ENCODE results near the gene SHC3. TPM values are rescaled to one million over a fixed set of nuclear protein-coding genes. Genes with fewer than 3 reads are reported as not detected.

Gene SHC3, protein sequence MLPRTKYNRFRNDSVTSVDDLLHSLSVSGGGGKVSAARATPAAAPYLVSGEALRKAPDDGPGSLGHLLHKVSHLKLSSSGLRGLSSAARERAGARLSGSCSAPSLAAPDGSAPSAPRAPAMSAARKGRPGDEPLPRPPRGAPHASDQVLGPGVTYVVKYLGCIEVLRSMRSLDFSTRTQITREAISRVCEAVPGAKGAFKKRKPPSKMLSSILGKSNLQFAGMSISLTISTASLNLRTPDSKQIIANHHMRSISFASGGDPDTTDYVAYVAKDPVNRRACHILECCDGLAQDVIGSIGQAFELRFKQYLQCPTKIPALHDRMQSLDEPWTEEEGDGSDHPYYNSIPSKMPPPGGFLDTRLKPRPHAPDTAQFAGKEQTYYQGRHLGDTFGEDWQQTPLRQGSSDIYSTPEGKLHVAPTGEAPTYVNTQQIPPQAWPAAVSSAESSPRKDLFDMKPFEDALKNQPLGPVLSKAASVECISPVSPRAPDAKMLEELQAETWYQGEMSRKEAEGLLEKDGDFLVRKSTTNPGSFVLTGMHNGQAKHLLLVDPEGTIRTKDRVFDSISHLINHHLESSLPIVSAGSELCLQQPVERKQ
- total RNA-seq = under 1 TPM; 0.11 to 0.42 TPM
- polyA plus RNA-seq = not detected
- total RNA-seq = 0 to 2.0 (median 0.64) reads per million in 6 experiments

DNA sequence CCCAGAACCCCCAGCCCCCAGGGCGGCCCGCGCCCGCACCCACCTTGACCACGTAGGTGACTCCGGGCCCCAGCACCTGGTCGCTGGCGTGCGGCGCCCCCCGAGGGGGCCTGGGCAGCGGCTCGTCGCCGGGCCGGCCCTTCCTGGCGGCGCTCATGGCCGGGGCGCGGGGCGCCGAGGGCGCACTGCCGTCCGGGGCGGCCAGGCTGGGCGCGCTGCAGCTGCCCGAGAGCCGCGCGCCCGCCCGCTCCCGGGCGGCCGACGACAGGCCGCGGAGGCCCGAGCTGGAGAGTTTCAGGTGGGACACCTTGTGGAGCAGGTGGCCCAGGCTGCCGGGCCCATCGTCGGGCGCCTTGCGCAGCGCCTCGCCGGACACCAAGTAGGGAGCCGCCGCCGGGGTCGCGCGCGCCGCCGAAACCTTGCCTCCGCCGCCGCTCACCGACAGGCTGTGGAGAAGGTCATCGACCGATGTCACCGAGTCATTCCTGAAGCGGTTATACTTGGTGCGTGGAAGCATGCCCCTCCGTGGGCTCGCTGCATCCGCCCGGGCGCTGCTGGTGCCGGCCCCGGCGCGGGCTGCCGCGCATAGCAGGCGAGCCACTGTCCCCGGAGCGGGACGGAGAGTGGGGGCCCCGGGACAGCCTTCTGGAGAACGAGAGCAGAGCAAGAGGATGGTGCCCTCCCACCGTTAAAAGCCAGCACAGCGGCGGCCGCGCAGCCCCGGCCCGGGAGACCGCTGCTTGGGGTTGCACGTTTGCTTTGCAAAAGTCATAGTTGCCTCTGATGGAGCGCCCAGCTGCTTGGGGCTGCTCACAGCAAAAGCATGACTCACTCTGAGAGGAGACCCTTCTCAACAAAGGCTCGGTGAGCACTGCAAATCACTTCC is at the start of gene SHC3:
Gene SHC3, minus strand, starts transcription at position 875 of the 886 bp plus-strand sequence. Its CDS starts 358 bp downstream, at position 517.
- POLR2A ChIA-PET = no interaction called here
- Mint-ChIP-seq H3K36me3 (peaks cover 0 to 4% (median 0%) of the 10 kb centered on the region in 3 donors), H3K4me1 (peaks cover 9 to 23% (median 20%) of the 10 kb centered on the region in 4 donors), H3K9me3 (peaks cover 0 to 2% (median 0%) of the 10 kb centered on the region in 9 donors), H3K27me3 (peaks cover 29 to 60% (median 54%) of the 10 kb centered on the region in 5 donors), H3K4me3 (peak within 1 kb of the TSS in 9 of 10 donors; percentile 38 to 87 (median 73)), H3K27ac (peak within 1 kb of the TSS in 1 of 10 donors; percentile 40)
- no peak for DNase-seq
- ATAC-seq = no peak

DNA sequence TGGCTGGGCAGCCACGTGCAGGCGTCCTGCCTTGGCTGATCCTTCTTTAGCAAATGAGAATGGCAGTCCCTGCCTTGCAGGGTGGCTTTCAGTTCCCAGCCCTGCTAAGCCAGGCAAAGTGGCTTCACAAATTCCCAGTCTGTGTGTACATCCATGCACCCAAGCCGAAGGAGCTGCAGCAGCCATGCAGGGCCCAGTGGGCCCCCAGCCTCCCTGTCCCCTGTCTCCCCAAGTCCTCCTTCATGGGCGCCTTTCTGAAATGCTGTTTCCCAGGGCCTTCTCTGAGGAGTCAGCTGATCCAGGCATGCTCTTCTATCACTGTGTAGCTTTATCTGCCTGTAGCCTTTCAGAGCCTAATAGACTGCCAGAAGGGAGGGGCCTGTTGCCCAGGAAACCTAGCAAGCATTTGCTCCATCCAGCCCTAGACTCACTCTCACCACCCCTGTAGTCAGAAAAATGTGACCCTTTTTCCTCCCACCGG is 47.4 kb upstream of the SHC3 start:
- no peak overlapping the region for H3K4me3 Mint-ChIP-seq
- POLR2A ChIA-PET = no interaction called here
- ATAC-seq (no peak), DNase-seq (no peak)
- no peak overlapping the region for H3K27ac Mint-ChIP-seq
- peaks cover 9 to 38% (median 22%) of the 10 kb centered on the region in 5 donors for H3K27me3 Mint-ChIP-seq
- peaks cover 0 to 8% (median under 1%) of the 10 kb centered on the region in 9 donors for H3K9me3 Mint-ChIP-seq
- no peaks in the 10 kb centered on the region for H3K4me1 Mint-ChIP-seq
- H3K36me3 Mint-ChIP-seq = peaks cover 0 to 5% (median 2%) of the 10 kb centered on the region in 3 donors

DNA sequence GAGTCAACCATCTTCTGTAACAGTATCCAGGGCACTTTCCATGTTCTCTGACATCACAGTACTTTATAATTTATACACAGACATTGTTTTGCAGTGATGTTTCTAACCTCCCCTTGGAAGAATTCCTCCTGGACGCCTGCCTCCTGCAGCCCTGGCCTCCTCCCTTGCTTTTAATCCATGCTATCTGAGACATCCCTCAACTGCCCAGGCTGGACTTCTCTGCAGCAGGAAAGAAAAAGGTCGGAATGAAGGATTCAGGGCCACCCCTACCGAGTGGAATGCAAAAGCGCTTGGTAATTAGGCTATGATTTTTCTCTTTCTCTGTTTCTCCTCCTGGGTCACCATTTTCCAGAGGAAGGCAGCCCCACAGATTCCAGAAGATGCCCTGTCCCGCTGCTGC is 47.0 kb upstream of the SHC3 start:
- peaks cover 9 to 38% (median 22%) of the 10 kb centered on the region in 5 donors for H3K27me3 Mint-ChIP-seq
- H3K4me3 Mint-ChIP-seq = no peak overlapping the region
- H3K27ac Mint-ChIP-seq = no peak overlapping the region
- H3K4me1 Mint-ChIP-seq = no peaks in the 10 kb centered on the region
- peaks cover 0 to 5% (median 2%) of the 10 kb centered on the region in 3 donors for H3K36me3 Mint-ChIP-seq
- DNase-seq (no peak), ATAC-seq (no peak)
- POLR2A ChIA-PET = no interaction called here
- peaks cover 0 to 5% (median 0%) of the 10 kb centered on the region in 9 donors for H3K9me3 Mint-ChIP-seq

DNA sequence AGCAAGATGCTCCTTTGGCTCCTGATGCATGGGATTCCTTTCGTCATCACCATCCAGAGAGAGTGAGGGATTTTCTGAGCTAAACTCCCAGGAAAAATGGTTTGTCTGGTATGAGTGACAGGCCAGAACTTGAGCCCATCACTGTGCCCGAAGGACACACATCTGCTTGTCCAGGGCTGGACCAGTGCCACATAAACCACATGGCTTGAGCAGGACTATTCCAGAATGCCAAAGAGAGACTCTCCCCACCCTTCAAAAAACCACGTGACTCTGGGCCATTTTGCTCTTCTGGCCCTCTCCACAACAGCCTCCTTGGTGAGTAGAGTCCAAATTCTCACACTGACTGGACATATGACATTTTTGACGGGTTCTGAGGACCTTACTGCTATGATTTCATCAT is 46.4 kb upstream of the SHC3 start:
- Mint-ChIP-seq H3K27ac (no peak overlapping the region), H3K27me3 (peaks cover 9 to 38% (median 19%) of the 10 kb centered on the region in 5 donors), H3K4me1 (no peaks in the 10 kb centered on the region), H3K9me3 (no peaks in the 10 kb centered on the region), H3K36me3 (peaks cover 0 to 5% (median 2%) of the 10 kb centered on the region in 3 donors), H3K4me3 (no peak overlapping the region)
- ATAC-seq (no peak), DNase-seq (no peak)
- POLR2A ChIA-PET = no interaction called here

DNA sequence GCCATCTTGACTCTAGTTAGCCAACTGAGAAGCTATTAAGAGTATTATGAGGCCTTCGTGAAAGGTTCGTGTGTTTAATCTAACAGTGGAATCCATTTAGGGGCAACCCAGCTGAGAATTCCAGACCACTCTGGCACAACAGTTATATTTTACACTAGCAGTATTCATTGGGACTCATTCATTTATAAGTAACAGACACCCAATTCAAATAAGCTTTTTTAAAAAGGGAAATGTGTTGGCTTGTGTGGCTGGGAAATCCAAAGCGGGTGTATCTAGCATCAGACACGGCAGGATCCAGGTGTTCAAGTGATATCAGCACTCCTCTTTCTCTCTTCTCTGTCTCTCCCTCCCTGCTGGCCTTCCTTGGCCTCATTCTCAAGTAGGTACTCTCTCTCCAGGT is 46.0 kb upstream of the SHC3 start:
- Mint-ChIP-seq H3K36me3 (peaks cover 0 to 5% (median 2%) of the 10 kb centered on the region in 3 donors), H3K4me1 (no peaks in the 10 kb centered on the region), H3K27ac (no peak overlapping the region), H3K4me3 (no peak overlapping the region), H3K27me3 (peaks cover 8 to 36% (median 17%) of the 10 kb centered on the region in 5 donors), H3K9me3 (no peaks in the 10 kb centered on the region)
- DNase-seq = no peak
- no peak for ATAC-seq
- POLR2A ChIA-PET = no interaction called here

DNA sequence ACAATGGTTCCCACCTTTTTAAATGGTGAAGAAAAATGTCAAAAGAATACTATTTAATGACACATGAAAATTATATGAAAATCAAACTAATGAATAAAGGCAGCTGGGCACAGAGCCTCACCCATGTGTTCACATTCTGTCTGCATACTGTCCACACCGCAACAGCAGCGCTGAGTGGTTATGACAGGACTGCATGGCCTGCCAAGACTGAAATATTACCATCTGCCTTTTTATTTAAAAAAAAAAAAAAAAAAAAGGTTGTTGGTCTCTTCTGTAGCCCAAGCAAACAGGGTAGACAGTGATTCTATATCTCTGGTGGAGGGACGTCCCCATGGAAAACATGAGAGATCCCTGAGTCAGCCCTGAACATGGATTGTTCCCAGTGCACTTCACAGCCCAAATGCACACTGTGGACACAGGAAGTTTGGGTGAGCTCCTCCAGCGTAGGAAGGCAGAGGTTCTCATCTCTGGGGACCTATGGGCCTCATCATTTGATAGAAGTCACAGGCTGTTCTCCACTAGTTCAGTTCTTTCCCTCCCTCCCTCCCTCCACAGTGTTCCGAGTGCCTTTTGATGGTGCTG is 44.9 kb upstream of the SHC3 start:
- ATAC-seq (no peak), DNase-seq (no peak)
- Mint-ChIP-seq H3K36me3 (peaks cover 0 to 5% (median 2%) of the 10 kb centered on the region in 3 donors), H3K27ac (no peak overlapping the region), H3K4me1 (no peaks in the 10 kb centered on the region), H3K9me3 (no peaks in the 10 kb centered on the region), H3K27me3 (peaks cover 8 to 26% (median 9%) of the 10 kb centered on the region in 5 donors), H3K4me3 (no peak overlapping the region)
- POLR2A ChIA-PET = no interaction called here

DNA sequence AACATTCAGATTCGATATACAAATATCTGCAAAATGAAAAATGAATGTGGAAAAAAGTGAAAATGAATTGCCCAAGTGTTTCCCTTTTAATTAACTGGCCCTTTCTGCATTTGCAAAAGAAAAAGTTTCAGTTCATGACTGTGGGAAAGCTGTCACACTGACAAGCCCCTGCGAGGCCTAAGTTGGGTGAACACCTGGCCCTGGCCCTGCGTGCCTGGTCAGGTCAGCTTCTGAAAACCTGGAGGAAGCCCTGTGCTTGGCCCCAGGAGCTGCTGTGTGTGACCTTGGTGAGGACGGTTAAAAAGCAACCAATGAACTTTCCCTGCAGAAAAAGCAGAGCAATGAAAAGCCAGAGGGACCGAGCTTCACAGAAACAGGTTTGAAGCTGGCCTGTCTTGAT is 41.0 kb upstream of the SHC3 start:
- ATAC-seq (no peak), DNase-seq (no peak)
- H3K36me3 Mint-ChIP-seq = no peaks in the 10 kb centered on the region
- no peak overlapping the region for H3K4me3 Mint-ChIP-seq
- H3K27me3 Mint-ChIP-seq = peaks cover 3 to 7% (median 6%) of the 10 kb centered on the region in 5 donors
- POLR2A ChIA-PET = no interaction called here
- H3K4me1 Mint-ChIP-seq = no peaks in the 10 kb centered on the region
- no peaks in the 10 kb centered on the region for H3K9me3 Mint-ChIP-seq
- no peak overlapping the region for H3K27ac Mint-ChIP-seq

DNA sequence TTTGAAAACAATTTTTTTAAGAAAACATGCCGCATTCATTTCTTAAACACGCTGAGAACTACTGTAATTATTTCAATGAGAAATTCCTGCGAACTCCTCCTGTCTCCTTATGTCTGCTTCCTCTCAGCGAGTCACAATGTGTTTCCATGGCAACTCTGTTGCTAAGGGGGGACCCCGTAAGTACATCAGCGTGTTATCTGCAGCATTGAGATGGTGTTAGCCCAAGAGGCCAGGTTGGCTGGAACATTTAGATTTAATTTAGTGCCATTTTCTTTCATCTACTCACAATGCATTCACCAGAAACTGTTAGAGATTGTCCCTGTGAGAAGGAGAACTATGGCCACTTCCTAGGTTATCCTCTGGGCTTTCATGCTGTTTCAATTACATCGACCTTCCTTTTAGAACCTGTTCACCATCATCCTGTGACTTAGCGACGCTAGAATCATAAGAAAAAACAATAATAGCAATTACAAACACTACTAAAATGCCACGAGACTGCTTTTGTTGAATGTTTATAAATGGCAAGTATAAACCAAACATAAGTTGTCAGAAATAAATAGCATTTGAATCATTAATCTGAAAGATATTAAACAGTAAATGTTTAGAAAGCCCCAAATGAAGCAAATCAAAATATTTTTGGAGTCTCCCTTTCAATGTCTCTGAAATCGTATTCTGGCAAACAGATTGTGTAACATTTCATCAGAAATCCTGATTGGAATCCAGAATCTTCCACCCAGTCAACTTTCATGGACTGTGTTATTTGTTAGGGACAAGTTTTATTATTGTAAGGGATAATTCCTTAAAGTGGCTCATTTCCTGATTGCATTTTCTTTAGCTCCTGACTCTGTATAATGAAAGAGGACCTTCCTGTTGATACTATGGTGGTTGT is 39.7 kb upstream of the SHC3 start:
- Mint-ChIP-seq H3K27ac (peak overlapping the region in 1 of 10 donors; percentile 42), H3K27me3 (peaks cover 3 to 18% (median 9%) of the 10 kb centered on the region in 5 donors), H3K36me3 (no peaks in the 10 kb centered on the region), H3K4me3 (no peak overlapping the region), H3K4me1 (no peaks in the 10 kb centered on the region), H3K9me3 (no peaks in the 10 kb centered on the region)
- ATAC-seq (no peak), DNase-seq (no peak)
- POLR2A ChIA-PET = no interaction called here

DNA sequence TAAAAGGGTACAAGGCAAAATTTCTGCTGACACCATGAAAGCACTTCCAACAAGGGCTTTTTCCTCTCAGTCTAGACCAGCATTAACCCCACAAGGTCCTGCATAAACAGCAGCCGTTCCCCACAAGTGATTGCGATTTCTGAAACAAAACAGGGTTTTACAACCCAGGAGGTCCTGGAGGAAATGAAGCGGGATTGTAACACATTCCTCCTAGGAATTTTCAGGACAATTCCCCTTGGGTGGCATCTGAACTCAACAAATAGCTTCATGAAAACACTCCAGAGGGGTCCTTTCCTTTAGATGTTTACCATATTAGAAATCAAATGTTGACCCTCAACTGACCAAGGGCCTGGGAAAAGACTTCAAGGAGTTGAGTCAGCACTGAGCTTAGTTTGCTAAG is 36.7 kb upstream of the SHC3 start:
- H3K4me1 Mint-ChIP-seq = no peaks in the 10 kb centered on the region
- DNase-seq = no peak
- no peak overlapping the region for H3K27ac Mint-ChIP-seq
- no peak for ATAC-seq
- no peaks in the 10 kb centered on the region for H3K9me3 Mint-ChIP-seq
- POLR2A ChIA-PET = no interaction called here
- no peaks in the 10 kb centered on the region for H3K36me3 Mint-ChIP-seq
- peaks cover 4 to 23% (median 9%) of the 10 kb centered on the region in 5 donors for H3K27me3 Mint-ChIP-seq
- H3K4me3 Mint-ChIP-seq = no peak overlapping the region

DNA sequence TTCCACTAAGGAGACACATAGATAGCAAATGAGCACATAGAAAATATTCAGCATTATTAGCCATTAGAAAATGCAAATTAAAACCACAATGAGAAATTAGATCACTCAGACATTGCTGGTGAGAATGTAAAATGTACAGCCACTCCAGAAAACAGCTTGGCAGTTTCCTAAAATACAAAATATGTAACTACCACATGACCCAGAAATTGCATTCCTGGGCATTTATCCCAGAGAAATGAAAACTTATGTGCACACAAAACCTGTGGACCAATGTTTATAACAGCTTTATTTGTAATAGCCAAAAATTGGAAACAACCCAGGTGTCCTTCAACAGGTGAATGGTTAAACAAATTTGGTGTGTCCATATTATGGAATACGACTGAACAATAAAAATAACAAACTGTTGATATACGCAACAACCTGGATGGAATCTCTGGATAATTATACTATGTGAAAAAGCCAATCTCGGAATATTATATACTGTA is 34.8 kb upstream of the SHC3 start:
- peak overlapping the region in 1 of 10 donors; percentile 58 for H3K27ac Mint-ChIP-seq
- no peaks in the 10 kb centered on the region for H3K9me3 Mint-ChIP-seq
- DNase-seq = no peak
- H3K4me1 Mint-ChIP-seq = no peaks in the 10 kb centered on the region
- H3K36me3 Mint-ChIP-seq = no peaks in the 10 kb centered on the region
- H3K27me3 Mint-ChIP-seq = peaks cover 5 to 23% (median 6%) of the 10 kb centered on the region in 5 donors
- POLR2A ChIA-PET = no interaction called here
- H3K4me3 Mint-ChIP-seq = no peak overlapping the region
- ATAC-seq = no peak

DNA sequence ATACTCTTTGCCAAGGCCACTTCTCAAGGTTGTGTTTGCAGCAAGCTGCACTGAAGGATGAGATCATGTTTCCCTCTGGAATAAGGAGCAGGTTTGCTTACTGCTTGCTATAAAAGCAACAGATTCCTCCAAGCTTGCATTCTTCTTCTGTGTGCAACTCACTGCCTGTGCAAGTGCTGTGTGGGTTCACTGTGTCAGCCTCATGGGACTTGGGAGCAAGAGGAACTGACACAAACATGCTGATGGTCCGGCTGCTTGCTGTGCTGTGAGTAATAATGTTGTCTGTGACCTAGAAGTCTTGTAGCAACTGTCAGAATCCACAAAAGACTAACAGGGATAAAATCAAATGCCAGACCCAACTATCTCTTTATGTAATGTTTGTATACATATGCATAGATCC is 33.6 kb upstream of the SHC3 start:
- DNase-seq (no peak), ATAC-seq (no peak)
- peaks cover 5 to 23% (median 9%) of the 10 kb centered on the region in 5 donors for H3K27me3 Mint-ChIP-seq
- no peak overlapping the region for H3K4me3 Mint-ChIP-seq
- H3K27ac Mint-ChIP-seq = no peak overlapping the region
- no peaks in the 10 kb centered on the region for H3K36me3 Mint-ChIP-seq
- POLR2A ChIA-PET = no interaction called here
- H3K4me1 Mint-ChIP-seq = no peaks in the 10 kb centered on the region
- H3K9me3 Mint-ChIP-seq = no peaks in the 10 kb centered on the region
